GM18526 (cell line): Measurements from ENCODE around the gene KRT32.

Experiments
- POLR2A ChIP-seq: IDR thresholded peaks from 3 replicates; pipeline ENCODE4 v1.6.1; 2011; ENCODE audit not compliant: insufficient read length; ENCODE audit errors: extremely low read depth

Gene KRT32

GRCh38 chr17:41411072-41411840, 55.9 kb downstream of the KRT32 start:
- TF ChIP-seq POLR2A, result no peak
